Lower leg skin (tissue), 3 donors: ENCODE results near the gene CSTF1.

ENCODE experiments used
- POLR2A ChIP-seq, 2 donors: fragments of 450-650 bp; IDR thresholded peaks; one replicate each; pipeline ENCODE4 v1.6.1; 2016 to 2017; ENCODE audit warnings: antibody characterized with exemption in 2 of 2, mild to moderate bottlenecking in 1 of 2, moderate library complexity in 1 of 2
- TF ChIP-seq, protein P1 (sequence below), 3 donors: fragments of 450-650 bp; IDR thresholded peaks; one replicate each; pipeline ENCODE4 v1.5.1; 2016; ENCODE audit warnings: antibody characterized with exemption in 3 of 3, mild to moderate bottlenecking in 3 of 3, moderate library complexity in 2 of 3

DNA sequence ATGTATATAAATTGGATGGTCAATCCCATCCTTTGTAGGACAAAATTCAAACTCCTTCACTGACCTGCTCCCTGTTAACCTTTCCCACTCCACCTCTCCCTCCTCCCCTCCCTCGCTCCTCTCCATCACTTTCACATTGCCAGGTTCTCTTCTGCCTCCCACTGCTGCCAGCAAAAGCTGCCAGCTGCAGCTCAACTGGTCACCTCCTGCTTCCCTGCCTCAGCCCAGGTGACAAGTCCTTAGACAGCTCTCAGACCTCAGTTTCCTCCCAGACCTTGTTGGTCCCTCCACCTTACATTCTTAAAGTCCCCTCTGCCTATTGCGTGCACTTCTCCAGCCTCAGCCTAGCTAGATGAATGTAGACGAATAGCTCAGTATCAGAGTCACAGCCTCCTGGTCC lies 52.7 kb downstream of the CSTF1 start:
- TF ChIP-seq, protein P1, sequence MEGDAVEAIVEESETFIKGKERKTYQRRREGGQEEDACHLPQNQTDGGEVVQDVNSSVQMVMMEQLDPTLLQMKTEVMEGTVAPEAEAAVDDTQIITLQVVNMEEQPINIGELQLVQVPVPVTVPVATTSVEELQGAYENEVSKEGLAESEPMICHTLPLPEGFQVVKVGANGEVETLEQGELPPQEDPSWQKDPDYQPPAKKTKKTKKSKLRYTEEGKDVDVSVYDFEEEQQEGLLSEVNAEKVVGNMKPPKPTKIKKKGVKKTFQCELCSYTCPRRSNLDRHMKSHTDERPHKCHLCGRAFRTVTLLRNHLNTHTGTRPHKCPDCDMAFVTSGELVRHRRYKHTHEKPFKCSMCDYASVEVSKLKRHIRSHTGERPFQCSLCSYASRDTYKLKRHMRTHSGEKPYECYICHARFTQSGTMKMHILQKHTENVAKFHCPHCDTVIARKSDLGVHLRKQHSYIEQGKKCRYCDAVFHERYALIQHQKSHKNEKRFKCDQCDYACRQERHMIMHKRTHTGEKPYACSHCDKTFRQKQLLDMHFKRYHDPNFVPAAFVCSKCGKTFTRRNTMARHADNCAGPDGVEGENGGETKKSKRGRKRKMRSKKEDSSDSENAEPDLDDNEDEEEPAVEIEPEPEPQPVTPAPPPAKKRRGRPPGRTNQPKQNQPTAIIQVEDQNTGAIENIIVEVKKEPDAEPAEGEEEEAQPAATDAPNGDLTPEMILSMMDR (IDR thresholded peaks at IDR 0.05) = no peak
- TF ChIP-seq POLR2A (IDR thresholded peaks at IDR 0.05) = no peak
